Fibroblast of mammary gland (primary cell): ENCODE measurements around the gene USO1.

Experiments used
- DNase-seq: peaks from one replicate; pipeline ENCODE4 v3.0.0-alpha.2; 2010; ENCODE audit warnings: low read depth
- H3K4me3 ChIP-seq: 2 replicates; pipeline ENCODE4 v1.5.1; 2011; ENCODE audit warnings: low read depth, mild to moderate bottlenecking, low read length, moderate library complexity; ENCODE audit not compliant: control insufficient read depth
- TF ChIP-seq, protein P1 (sequence below): conservative IDR thresholded peaks from 2 replicates; pipeline ENCODE4 v1.5.1; 2011; ENCODE audit warnings: low read depth, low read length, inconsistent platforms; ENCODE audit not compliant: control insufficient read depth, insufficient read depth

Gene USO1

DNA sequence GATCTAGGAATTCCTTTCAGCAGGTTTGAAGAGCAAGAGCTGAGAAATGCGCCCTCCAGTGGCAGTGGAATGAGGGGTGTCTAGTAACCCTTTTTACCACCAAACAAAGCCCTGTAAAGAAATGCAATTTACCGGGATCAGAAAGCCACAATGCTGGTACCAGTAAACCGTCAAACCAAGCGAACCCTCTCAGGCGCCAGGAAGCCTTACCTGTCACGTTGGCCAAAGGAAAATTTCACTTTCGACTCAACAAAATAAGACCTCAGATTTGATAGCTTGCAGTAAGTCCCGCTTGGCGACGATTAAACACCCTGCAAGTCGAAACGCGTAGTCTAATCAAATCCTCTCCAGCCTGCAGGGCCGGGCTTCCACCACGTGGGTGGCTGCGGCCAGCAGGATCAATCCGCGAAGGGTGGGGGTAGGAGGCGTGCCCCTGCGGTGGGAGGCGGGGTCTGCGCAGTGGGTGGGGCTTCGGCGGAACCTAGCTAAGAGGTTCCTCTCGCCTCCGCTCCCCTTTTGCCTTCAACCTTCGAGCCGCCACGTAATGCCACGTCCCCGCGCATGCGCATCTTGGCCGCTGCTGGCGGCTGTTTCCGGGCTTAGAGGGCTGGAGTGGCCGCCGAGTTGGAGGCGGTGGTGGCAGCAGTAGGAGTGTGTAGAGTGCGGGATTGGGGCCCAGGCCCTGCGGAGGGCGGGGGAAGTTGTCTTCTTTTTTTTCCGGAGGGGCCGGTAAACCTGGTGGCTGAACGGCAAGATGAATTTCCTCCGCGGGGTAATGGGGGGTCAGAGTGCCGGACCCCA, at the start of gene USO1:
Gene USO1 (plus strand): TSS at position 512 of the 801 bp plus-strand sequence. CDS start 243 bp downstream, at position 755.
- DNase-seq = peak; percentile 98
- TF ChIP-seq, protein P1, sequence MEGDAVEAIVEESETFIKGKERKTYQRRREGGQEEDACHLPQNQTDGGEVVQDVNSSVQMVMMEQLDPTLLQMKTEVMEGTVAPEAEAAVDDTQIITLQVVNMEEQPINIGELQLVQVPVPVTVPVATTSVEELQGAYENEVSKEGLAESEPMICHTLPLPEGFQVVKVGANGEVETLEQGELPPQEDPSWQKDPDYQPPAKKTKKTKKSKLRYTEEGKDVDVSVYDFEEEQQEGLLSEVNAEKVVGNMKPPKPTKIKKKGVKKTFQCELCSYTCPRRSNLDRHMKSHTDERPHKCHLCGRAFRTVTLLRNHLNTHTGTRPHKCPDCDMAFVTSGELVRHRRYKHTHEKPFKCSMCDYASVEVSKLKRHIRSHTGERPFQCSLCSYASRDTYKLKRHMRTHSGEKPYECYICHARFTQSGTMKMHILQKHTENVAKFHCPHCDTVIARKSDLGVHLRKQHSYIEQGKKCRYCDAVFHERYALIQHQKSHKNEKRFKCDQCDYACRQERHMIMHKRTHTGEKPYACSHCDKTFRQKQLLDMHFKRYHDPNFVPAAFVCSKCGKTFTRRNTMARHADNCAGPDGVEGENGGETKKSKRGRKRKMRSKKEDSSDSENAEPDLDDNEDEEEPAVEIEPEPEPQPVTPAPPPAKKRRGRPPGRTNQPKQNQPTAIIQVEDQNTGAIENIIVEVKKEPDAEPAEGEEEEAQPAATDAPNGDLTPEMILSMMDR = peak; percentile 88
- peak within 1 kb of the TSS; percentile 98 for H3K4me3 ChIP-seq

GRCh38 chr4:75675004-75675531, 49.3 kb upstream of the USO1 start:
- H3K4me3 ChIP-seq = no peak overlapping the region

GRCh38 chr4:75678473-75678872, 45.9 kb upstream of the USO1 start:
- TF ChIP-seq, protein P1 = no peak
- no peak overlapping the region for H3K4me3 ChIP-seq
- DNase-seq = no peak

More at GRCh38 chr4:75675004-75675531, 49.3 kb upstream of the USO1 start:
- DNase-seq = no peak
- TF ChIP-seq, protein P1 = no peak

DNA sequence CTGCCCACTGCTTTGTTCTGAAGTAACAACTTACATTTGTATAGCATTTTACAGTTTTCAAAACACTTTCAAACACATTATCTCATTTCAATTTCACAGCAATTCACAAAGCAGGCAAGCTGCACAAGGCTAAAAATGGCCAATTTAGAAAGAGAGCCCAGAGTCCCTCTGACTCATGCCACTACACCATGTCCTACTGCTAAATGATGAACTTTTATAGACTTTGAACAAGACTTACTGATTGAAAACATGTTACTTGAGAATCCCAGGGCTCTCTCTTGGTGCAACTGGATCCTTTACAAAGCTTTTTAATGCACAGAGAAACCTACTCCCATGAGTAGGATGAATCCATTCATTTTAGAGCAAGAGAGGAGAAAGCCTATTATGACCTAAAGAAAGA, 45.4 kb upstream of the USO1 start:
- no peak overlapping the region for H3K4me3 ChIP-seq
- TF ChIP-seq, protein P1 = no peak
- peak; percentile 15 for DNase-seq

DNA sequence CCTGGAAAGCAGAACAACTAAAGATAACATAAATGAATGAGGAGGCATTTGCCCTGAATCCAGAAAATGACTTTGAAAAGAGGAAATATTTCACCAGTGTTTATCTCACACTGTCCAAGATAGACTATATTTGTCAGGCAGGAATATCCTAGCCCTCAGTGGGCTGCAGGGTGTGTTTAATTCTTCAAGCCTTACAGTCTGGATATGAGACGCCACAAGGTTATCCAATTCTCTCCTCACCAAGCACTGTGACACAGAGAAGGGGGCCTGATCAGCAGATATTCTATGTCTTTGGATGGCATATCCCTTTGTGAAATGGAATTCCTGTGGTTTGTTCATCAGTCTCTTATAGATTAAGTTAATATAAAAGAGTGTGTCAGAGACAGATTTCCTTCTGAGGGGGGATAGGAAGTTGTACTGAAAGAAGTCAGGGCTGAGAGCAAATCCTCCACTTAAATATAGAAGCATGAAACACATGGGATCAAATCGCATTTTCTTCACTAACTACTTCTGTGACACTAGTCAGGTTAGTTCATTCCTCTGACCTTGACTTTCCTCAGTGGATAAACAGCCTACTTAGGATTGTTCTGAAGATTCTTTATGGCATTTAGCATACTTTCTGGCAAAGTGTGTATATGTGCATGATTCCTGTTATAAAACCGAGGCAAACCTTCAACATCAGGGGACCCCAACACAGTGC, 44.4 kb upstream of the USO1 start:
- DNase-seq = no peak
- no peak overlapping the region for H3K4me3 ChIP-seq
- TF ChIP-seq, protein P1 = no peak

DNA sequence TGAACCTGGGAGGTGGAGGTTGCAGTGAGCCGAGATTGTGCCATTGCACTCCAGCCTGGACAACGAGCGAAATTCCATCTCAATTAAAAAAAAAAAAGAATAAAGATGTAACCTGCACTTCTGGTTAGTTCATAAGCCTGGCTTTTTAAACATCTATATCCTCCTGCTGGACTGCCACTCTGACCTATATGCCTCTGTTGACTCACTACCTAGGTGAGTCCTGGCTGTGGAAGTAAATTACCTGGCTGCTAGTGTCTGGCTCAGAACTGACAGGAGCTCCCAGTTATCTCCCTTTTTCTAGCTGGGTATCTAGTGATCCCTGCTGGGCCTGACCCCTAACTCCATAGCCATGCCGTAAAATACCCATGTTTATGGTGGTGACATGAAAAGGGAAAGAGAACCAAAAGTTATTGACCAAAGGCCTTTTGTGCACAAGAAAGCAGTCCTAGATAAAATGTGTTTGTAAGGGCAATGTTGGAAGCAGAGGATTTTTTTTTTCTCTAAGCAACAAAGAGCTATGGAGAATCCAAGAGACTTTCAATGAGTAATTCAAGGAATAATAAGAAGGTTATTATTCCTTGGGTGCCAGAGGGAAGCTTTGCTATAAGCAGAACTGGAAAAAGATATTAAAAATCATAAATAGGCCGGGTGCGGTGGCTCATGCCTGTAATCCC, 40.8 kb upstream of the USO1 start:
- no peak for DNase-seq
- TF ChIP-seq, protein P1 = no peak

More for the DNA sequence above, 40.8 kb upstream of the USO1 start:
- no peak overlapping the region for H3K4me3 ChIP-seq
